ENCODE results near the gene RSAD2.
"Not testable (repeated sequence)": the region's sequence is repeated elsewhere in the genome, so short reads cannot be mapped to it uniquely, and the experiment has no call there.

RSAD2 gene

GRCh38 chr2:6855860-6856547 is 21.6 kb upstream of the RSAD2 start:
- Histone ChIP-seq H3K9ac (ENCODE audit: low read length) (no peak overlapping the region), H3K27me3 (replicated peaks; ENCODE audit: insufficient read depth, low read length) (no peaks in the 10 kb centered on the region), H3K4me3 (ENCODE audit: low read length) (no peak overlapping the region), H3K36me3 (replicated peaks; ENCODE audit: insufficient read depth, low read length) (no peaks in the 10 kb centered on the region), H3K9me2 (replicated peaks; ENCODE audit: insufficient read depth, low read length) (no peaks in the 10 kb centered on the region), H3K79me2 (ENCODE audit: low read length) (no peaks in the 10 kb centered on the region), H3K27ac (ENCODE audit: low read length) (no peak overlapping the region), H4K20me1 (ENCODE audit: insufficient read depth, low read length) (no peaks in the 10 kb centered on the region), H3K4me1 (ENCODE audit: low read length) (no peaks in the 10 kb centered on the region), H3K4me2 (ENCODE audit: low read depth, low read length) (no peak overlapping the region), H3F3A (ENCODE audit: insufficient read depth, low read length) (no peaks in the 10 kb centered on the region), H3K9me3 (replicated peaks; ENCODE audit: insufficient read depth, low read length) (no peaks in the 10 kb centered on the region), H2AFZ (ENCODE audit: low read length) (no peak overlapping the region)
- no peak for TF ChIP-seq EZH2 (optimal IDR thresholded peaks at IDR 0.05; ENCODE audit: low read depth, low read length)
- no peak for TF ChIP-seq EZH2phosphoT487 (IDR thresholded peaks at IDR 0.05; ENCODE audit: low read length)
- TF ChIP-seq CTCF (IDR thresholded peaks at IDR 0.05; ENCODE audit: low read length): no peak
- no peak for DNase-seq

GRCh38 chr2:6856548-6856920 is 21.0 kb upstream of the RSAD2 start:
- H3K9me2 ChIP-seq (replicated peaks; ENCODE audit: insufficient read depth, low read length): no peaks in the 10 kb centered on the region
- H3K27ac ChIP-seq (ENCODE audit: low read length): no peak overlapping the region
- H3K27me3 ChIP-seq (replicated peaks; ENCODE audit: insufficient read depth, low read length): no peaks in the 10 kb centered on the region
- no peak overlapping the region for H3K4me2 ChIP-seq (ENCODE audit: low read depth, low read length)
- no peaks in the 10 kb centered on the region for H3F3A ChIP-seq (ENCODE audit: insufficient read depth, low read length)
- H3K36me3 ChIP-seq (replicated peaks; ENCODE audit: insufficient read depth, low read length): no peaks in the 10 kb centered on the region
- no peak for DNase-seq
- H2AFZ ChIP-seq (ENCODE audit: low read length): no peak overlapping the region
- no peak overlapping the region for H3K4me3 ChIP-seq (ENCODE audit: low read length)
- no peaks in the 10 kb centered on the region for H3K9me3 ChIP-seq (replicated peaks; ENCODE audit: insufficient read depth, low read length)
- H3K79me2 ChIP-seq (ENCODE audit: low read length): no peaks in the 10 kb centered on the region
- H3K9ac ChIP-seq (ENCODE audit: low read length): no peak overlapping the region
- H4K20me1 ChIP-seq (ENCODE audit: insufficient read depth, low read length): no peaks in the 10 kb centered on the region
- TF ChIP-seq EZH2phosphoT487 (IDR thresholded peaks at IDR 0.05; ENCODE audit: low read length) (no peak), EZH2 (optimal IDR thresholded peaks at IDR 0.05; ENCODE audit: low read depth, low read length) (no peak), CTCF (IDR thresholded peaks at IDR 0.05; ENCODE audit: low read length) (no peak)
- no peaks in the 10 kb centered on the region for H3K4me1 ChIP-seq (ENCODE audit: low read length)

- H3K4me1 ChIP-seq (ENCODE audit: low read length); H3K27me3 ChIP-seq (replicated peaks; ENCODE audit: insufficient read depth, low read length); H3K9ac ChIP-seq (ENCODE audit: low read length); H3K79me2 ChIP-seq (ENCODE audit: low read length); H2AFZ ChIP-seq (ENCODE audit: low read length); H3K9me3 ChIP-seq (replicated peaks; ENCODE audit: insufficient read depth, low read length); H3K36me3 ChIP-seq (replicated peaks; ENCODE audit: insufficient read depth, low read length); H3F3A ChIP-seq (ENCODE audit: insufficient read depth, low read length); H3K9me2 ChIP-seq (replicated peaks; ENCODE audit: insufficient read depth, low read length); H4K20me1 ChIP-seq (ENCODE audit: insufficient read depth, low read length); H3K27ac ChIP-seq (ENCODE audit: low read length); H3K4me2 ChIP-seq (ENCODE audit: low read depth, low read length); H3K4me3 ChIP-seq (ENCODE audit: low read length); DNase-seq: not testable (repeated sequence)
Measured at GRCh38 chr2:6858466-6859027, 19.0 kb upstream of the RSAD2 start.

GRCh38 chr2:6860296-6860695 is 17.3 kb upstream of the RSAD2 start:
- H3K36me3 ChIP-seq (replicated peaks; ENCODE audit: insufficient read depth, low read length): no peaks in the 10 kb centered on the region
- TF ChIP-seq EZH2phosphoT487 (IDR thresholded peaks at IDR 0.05; ENCODE audit: low read length): no peak
- no peak for TF ChIP-seq CTCF (IDR thresholded peaks at IDR 0.05; ENCODE audit: low read length)
- no peak for TF ChIP-seq EZH2 (optimal IDR thresholded peaks at IDR 0.05; ENCODE audit: low read depth, low read length)
- no peaks in the 10 kb centered on the region for H3K9me3 ChIP-seq (replicated peaks; ENCODE audit: insufficient read depth, low read length)

More at GRCh38 chr2:6860296-6860695, 17.3 kb upstream of the RSAD2 start:
- H3K4me1 ChIP-seq (ENCODE audit: low read length): no peaks in the 10 kb centered on the region
- no peak overlapping the region for H3K9ac ChIP-seq (ENCODE audit: low read length)
- H3K4me2 ChIP-seq (ENCODE audit: low read depth, low read length): no peak overlapping the region
- no peak overlapping the region for H3K27ac ChIP-seq (ENCODE audit: low read length)
- peaks cover 7% of the 10 kb centered on the region; the same call in 1 of the 2 replicates for H3F3A ChIP-seq (ENCODE audit: insufficient read depth, low read length)
- H3K79me2 ChIP-seq (ENCODE audit: low read length): no peaks in the 10 kb centered on the region
- no peak overlapping the region for H3K4me3 ChIP-seq (ENCODE audit: low read length)
- no peaks in the 10 kb centered on the region for H3K27me3 ChIP-seq (replicated peaks; ENCODE audit: insufficient read depth, low read length)
- no peaks in the 10 kb centered on the region for H3K9me2 ChIP-seq (replicated peaks; ENCODE audit: insufficient read depth, low read length)
- no peaks in the 10 kb centered on the region for H4K20me1 ChIP-seq (ENCODE audit: insufficient read depth, low read length)
- DNase-seq: no peak
- H2AFZ ChIP-seq (ENCODE audit: low read length): no peak overlapping the region

All from MM.1S (cell line).